Measurements from ENCODE around the gene MANSC1. TPM values are rescaled to one million over a fixed set of nuclear protein-coding genes. Genes with fewer than 3 reads are reported as not detected.

MANSC1 gene
- polyA plus RNA-seq, 3 donors, result 0.24 to 2.3 (median 1.5) TPM

DNA sequence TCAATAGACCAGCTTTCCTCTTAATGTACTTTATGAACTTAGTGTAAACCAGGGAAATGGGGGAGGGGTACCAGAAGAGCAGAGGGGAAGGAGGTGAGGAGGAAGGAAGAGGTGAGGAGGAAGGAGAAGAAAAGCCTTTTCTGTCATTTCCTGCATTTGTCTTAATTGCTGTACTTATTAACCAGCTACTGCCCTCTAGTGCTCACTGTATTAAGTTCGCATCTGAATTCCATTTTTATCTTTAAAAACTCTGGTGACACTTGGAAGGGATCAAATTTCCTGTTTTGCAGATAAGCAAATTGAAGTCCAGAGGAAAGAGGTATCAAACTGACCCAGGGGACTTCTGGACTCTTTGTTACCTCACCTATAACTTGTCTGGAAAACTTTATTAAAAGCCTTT, 22.2 kb downstream of the MANSC1 start:
- Mint-ChIP-seq H3K9me3 (no peaks in the 10 kb centered on the region), H3K4me1 (peaks cover 2% of the 10 kb centered on the region), H3K4me3 (no peak overlapping the region), H3K27me3 (ENCODE audit: low read depth in 3 of 3) (peaks cover 0 to 3% (median 2%) of the 10 kb centered on the region in 3 donors), H3K36me3 (peaks cover 1 to 3% of the 10 kb centered on the region in 2 donors), H3K27ac (peak overlapping the region in 1 of 7 donors; percentile 35)
- Histone ChIP-seq H3K79me2 (ENCODE audit: insufficient read depth, low read length) (no peaks in the 10 kb centered on the region), H2AFZ (ENCODE audit: insufficient read depth, low read depth, low read length, poor library complexity, severe bottlenecking) (no peak overlapping the region), H3K27me3 (ENCODE audit: control insufficient read depth in 2 of 2, insufficient read depth in 2 of 2, low read length in 2 of 2) (no peaks in the 10 kb centered on the region), H3K36me3 (replicated peaks in 1 of 2; ENCODE audit: control insufficient read depth in 1 of 2, insufficient read depth in 2 of 2, low read length in 2 of 2) (no peaks in the 10 kb centered on the region), H3K4me1 (ENCODE audit: control insufficient read depth in 1 of 2, insufficient read depth in 2 of 2, low read length in 2 of 2) (peaks cover 0 to 2% of the 10 kb centered on the region in 2 donors), H3K4me2 (replicated peaks; ENCODE audit: extremely low read depth, low read length, poor library complexity, severe bottlenecking) (no peak overlapping the region), H3K4me3 (replicated peaks in 1 of 3; ENCODE audit: low read depth in 2 of 3, low read length in 3 of 3) (no peak overlapping the region), H4K20me1 (ENCODE audit: insufficient read depth, low read length) (no peaks in the 10 kb centered on the region), H3K9ac (ENCODE audit: insufficient read depth, low read length, poor library complexity, severe bottlenecking) (no peak overlapping the region), H3K27ac (ENCODE audit: low read depth in 1 of 2, low read length in 2 of 2) (no peak overlapping the region), H3K9me3 (replicated peaks in 1 of 2; ENCODE audit: control insufficient read depth in 1 of 2, insufficient read depth in 1 of 2, low read length in 2 of 2) (no peaks in the 10 kb centered on the region)
- intact Hi-C loops (cut with micrococcal nuclease), result loop anchor here (5.0 kb wide), 1 partner anchor 776 kb away; no protein-coding TSS in a partner anchor
- WGBS (ENCODE audit: insufficient coverage), result no CpG with 5 or more reads among the region's 1 CpG
- TF ChIP-seq, protein P1, sequence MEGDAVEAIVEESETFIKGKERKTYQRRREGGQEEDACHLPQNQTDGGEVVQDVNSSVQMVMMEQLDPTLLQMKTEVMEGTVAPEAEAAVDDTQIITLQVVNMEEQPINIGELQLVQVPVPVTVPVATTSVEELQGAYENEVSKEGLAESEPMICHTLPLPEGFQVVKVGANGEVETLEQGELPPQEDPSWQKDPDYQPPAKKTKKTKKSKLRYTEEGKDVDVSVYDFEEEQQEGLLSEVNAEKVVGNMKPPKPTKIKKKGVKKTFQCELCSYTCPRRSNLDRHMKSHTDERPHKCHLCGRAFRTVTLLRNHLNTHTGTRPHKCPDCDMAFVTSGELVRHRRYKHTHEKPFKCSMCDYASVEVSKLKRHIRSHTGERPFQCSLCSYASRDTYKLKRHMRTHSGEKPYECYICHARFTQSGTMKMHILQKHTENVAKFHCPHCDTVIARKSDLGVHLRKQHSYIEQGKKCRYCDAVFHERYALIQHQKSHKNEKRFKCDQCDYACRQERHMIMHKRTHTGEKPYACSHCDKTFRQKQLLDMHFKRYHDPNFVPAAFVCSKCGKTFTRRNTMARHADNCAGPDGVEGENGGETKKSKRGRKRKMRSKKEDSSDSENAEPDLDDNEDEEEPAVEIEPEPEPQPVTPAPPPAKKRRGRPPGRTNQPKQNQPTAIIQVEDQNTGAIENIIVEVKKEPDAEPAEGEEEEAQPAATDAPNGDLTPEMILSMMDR (IDR thresholded peaks at IDR 0.05), result peak; percentile 77
- peak; percentile 17 to 73 (median 44) for DNase-seq

DNA sequence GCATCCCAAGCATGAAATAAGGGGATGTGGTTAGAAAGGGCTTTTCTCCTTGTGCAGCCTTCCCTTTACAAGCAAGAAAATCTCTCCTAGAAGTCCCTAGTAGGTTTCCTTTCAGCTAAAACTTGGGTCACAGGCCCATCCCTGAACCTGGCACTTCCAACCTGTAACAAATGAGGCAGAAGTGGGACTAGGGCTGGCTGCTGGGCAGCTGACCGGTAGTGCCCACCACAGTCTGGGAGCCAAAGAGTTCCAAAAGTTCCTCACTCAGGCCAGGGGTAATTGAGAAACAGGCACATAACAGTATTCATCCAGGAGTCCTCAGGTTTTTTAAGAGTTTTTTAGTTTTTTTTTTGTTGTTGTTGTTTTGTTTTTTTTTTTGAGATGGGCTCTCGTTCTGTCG, 23.8 kb downstream of the MANSC1 start:
- intact Hi-C loops (cut with micrococcal nuclease), result loop anchor here (5.0 kb wide), 1 partner anchor 774 kb away; no protein-coding TSS in a partner anchor
- DNase-seq, result no peak
- H3K4me3 Mint-ChIP-seq, result no peak overlapping the region
- no peak overlapping the region for H3K4me2 ChIP-seq (replicated peaks; ENCODE audit: extremely low read depth, low read length, poor library complexity, severe bottlenecking)
- H3K27me3 Mint-ChIP-seq (ENCODE audit: low read depth in 3 of 3), result peaks cover 0 to 2% (median 1%) of the 10 kb centered on the region in 3 donors
- H4K20me1 ChIP-seq (ENCODE audit: insufficient read depth, low read length), result no peaks in the 10 kb centered on the region
- no peak overlapping the region for H3K27ac ChIP-seq (ENCODE audit: low read depth in 1 of 2, low read length in 2 of 2)
- H3K9ac ChIP-seq (ENCODE audit: insufficient read depth, low read length, poor library complexity, severe bottlenecking), result no peak overlapping the region
- peaks cover 1 to 3% of the 10 kb centered on the region in 2 donors for H3K36me3 Mint-ChIP-seq
- WGBS (ENCODE audit: insufficient coverage), result 100% methylated on average over 1 of the region's 3 CpGs
- no peak overlapping the region for H2AFZ ChIP-seq (ENCODE audit: insufficient read depth, low read depth, low read length, poor library complexity, severe bottlenecking)
- H3K4me1 Mint-ChIP-seq, result peaks cover 2% of the 10 kb centered on the region
- H3K27me3 ChIP-seq (ENCODE audit: control insufficient read depth in 2 of 2, insufficient read depth in 2 of 2, low read length in 2 of 2), result no peaks in the 10 kb centered on the region
- no peaks in the 10 kb centered on the region for H3K36me3 ChIP-seq (replicated peaks in 1 of 2; ENCODE audit: control insufficient read depth in 1 of 2, insufficient read depth in 2 of 2, low read length in 2 of 2)
- no peaks in the 10 kb centered on the region for H3K9me3 ChIP-seq (replicated peaks in 1 of 2; ENCODE audit: control insufficient read depth in 1 of 2, insufficient read depth in 1 of 2, low read length in 2 of 2)
- H3K27ac Mint-ChIP-seq, result no peak overlapping the region
- no peak overlapping the region for H3K4me3 ChIP-seq (replicated peaks in 1 of 3; ENCODE audit: low read depth in 2 of 3, low read length in 3 of 3)
- no peaks in the 10 kb centered on the region for H3K9me3 Mint-ChIP-seq
- TF ChIP-seq, protein P1 (IDR thresholded peaks at IDR 0.05), result no peak
- H3K79me2 ChIP-seq (ENCODE audit: insufficient read depth, low read length), result no peaks in the 10 kb centered on the region
- H3K4me1 ChIP-seq (ENCODE audit: control insufficient read depth in 1 of 2, insufficient read depth in 2 of 2, low read length in 2 of 2), result peaks cover 0 to 2% of the 10 kb centered on the region in 2 donors
